Erythroblast (primary cell): ENCODE measurements around the gene SPDL1.

Source experiments
- GATA1 ChIP-seq: IDR thresholded peaks from 2 replicates; pipeline ENCODE4 v1.6.1; 2011; ENCODE audit warnings: low read depth, mild to moderate bottlenecking, control low read depth, low read length, moderate library complexity
- POLR2A ChIP-seq: IDR thresholded peaks from 2 replicates; pipeline ENCODE4 v1.6.1; 2011; ENCODE audit warnings: mild to moderate bottlenecking, low read length

GRCh38 chr5:169580964-169581363, 2.6 kb upstream of the SPDL1 start:
- TF ChIP-seq POLR2A (no peak), GATA1 (no peak)
